Endothelial cell (in vitro differentiated cells): ENCODE data around the gene SLC25A47. TPM values are rescaled to one million over a fixed set of nuclear protein-coding genes. Genes with fewer than 3 reads are reported as not detected.

Experiments used
- DNase-seq: peaks from one replicate; pipeline ENCODE4 v3.0.0; 2021; ENCODE audit warnings: low spot score
- H3K27ac Mint-ChIP-seq: one replicate; pipeline ENCODE4 v1.8.0; 2021; ENCODE audit warnings: mixed read lengths, inconsistent platforms; ENCODE audit not compliant: unreplicated experiment
- H3K27me3 Mint-ChIP-seq: one replicate; pipeline ENCODE4 v1.8.0; 2021; ENCODE audit warnings: mild to moderate bottlenecking, moderate library complexity, mixed read lengths, inconsistent platforms; ENCODE audit not compliant: unreplicated experiment
- H3K36me3 Mint-ChIP-seq: one replicate; pipeline ENCODE4 v1.8.0; 2021; ENCODE audit warnings: mild to moderate bottlenecking, low read depth, mixed read lengths, inconsistent platforms; ENCODE audit not compliant: unreplicated experiment
- H3K4me1 Mint-ChIP-seq: one replicate; pipeline ENCODE4 v1.8.0; 2021; ENCODE audit warnings: mild to moderate bottlenecking, mixed read lengths, inconsistent platforms; ENCODE audit not compliant: unreplicated experiment
- H3K4me3 Mint-ChIP-seq: one replicate; pipeline ENCODE4 v1.8.0; 2021; ENCODE audit warnings: mild to moderate bottlenecking, mixed read lengths, inconsistent platforms; ENCODE audit not compliant: unreplicated experiment
- H3K9me3 Mint-ChIP-seq: one replicate; pipeline ENCODE4 v1.8.0; 2021; ENCODE audit warnings: mixed read lengths, inconsistent platforms; ENCODE audit not compliant: unreplicated experiment
- CTCF ChIP-seq: fragments of 200-600 bp; sonication (generic); IDR thresholded peaks from one replicate; pipeline ENCODE4 v1.5.0; 2021; ENCODE audit warnings: antibody characterized with exemption; ENCODE audit not compliant: unreplicated experiment
- total RNA-seq: library from RNA; stranded (reverse); fragmentation: NEBNext Ultra II Directional; extraction: Animal tissue kit (Norgen Biotek cat#: 25700); gene quantifications from one replicate; pipeline ENCODE4 v1.2.1, GENCODE V29; 2021; ENCODE audit not compliant: unreplicated experiment

SLC25A47 gene
- total RNA-seq, 1 donor from 2014 or later: not detected

DNA sequence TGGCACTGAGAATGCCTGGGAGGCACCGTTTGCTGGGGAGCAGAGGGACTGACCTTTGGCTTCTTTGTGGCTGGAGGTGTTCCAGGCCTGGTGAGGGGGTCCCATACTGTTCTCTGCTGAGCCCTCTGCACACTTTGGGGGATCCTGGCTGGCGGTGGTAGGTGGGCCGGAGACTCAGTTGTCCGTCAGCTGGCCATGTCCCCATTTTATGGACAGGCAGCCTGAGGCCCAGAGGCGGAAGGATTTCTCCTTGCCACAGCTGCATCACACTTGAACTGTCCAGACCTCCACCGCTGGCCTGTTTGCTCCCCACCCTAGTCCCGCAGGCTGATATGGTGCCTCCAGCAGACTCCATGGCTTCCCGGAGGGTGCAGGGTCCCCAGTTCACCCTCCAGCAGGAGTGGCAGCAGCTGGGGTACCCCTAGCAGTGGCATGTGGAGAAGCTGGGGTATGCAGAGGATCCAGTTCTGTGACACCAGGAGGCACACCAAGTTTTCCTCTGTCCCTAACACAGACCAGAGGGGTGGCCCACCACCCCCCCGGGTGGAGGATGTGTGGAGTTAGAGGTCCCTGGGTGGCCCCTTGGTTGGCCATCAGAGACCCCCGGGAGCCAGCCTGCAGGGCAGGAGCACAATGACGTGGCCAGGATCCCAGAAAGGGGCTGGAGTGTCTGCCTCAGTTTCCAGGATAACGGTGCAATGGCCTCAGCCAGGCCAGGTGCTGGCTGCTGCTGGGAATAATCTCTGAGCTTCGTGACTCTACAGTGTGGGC lies 31.6 kb upstream of the SLC25A47 start:
- H3K4me1 Mint-ChIP-seq: peaks cover 3% of the 10 kb centered on the region
- peaks cover 5% of the 10 kb centered on the region for H3K36me3 Mint-ChIP-seq
- no peak for TF ChIP-seq CTCF
- H3K4me3 Mint-ChIP-seq: no peak overlapping the region
- H3K9me3 Mint-ChIP-seq: no peaks in the 10 kb centered on the region
- H3K27ac Mint-ChIP-seq: peak overlapping the region; percentile 30
- H3K27me3 Mint-ChIP-seq: peaks cover 12% of the 10 kb centered on the region
- DNase-seq: no peak

DNA sequence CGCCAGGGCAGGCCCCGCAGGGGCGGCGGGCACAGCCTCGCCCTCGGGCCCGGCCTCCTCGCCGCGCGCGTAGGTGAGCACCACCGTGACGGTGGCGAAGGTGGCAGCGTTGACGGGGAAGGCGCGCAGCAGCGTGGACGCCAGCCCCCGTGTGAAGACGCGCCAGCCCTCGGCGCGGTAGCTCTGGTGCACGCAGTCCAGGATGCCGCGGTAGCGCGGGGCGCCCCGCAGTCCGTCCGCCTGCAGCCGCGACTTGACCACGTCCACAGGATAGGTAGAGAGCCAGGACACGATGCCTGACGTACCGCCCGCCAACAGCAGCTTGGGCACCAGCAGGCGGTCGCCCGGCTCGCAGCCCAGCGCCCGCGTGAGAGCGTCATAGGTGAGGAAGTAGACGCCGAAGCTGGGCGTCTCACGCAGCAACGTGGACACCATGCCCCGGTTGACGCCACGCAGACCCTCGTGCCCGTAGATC lies 30.8 kb upstream of the SLC25A47 start:
- Mint-ChIP-seq H3K36me3 (peaks cover 8% of the 10 kb centered on the region), H3K27me3 (peaks cover 12% of the 10 kb centered on the region), H3K27ac (no peak overlapping the region), H3K4me3 (no peak overlapping the region), H3K4me1 (peaks cover 3% of the 10 kb centered on the region), H3K9me3 (no peaks in the 10 kb centered on the region)
- TF ChIP-seq CTCF: no peak
- no peak for DNase-seq

- no peaks in the 10 kb centered on the region for H3K9me3 Mint-ChIP-seq
- H3K36me3 Mint-ChIP-seq: peaks cover 8% of the 10 kb centered on the region
- no peak for DNase-seq
- no peak overlapping the region for H3K4me3 Mint-ChIP-seq
- peaks cover 11% of the 10 kb centered on the region for H3K27me3 Mint-ChIP-seq
- H3K27ac Mint-ChIP-seq: no peak overlapping the region
- H3K4me1 Mint-ChIP-seq: peaks cover 3% of the 10 kb centered on the region
- TF ChIP-seq CTCF: no peak
These were observed 30.2 kb upstream of the SLC25A47 start for GRCh38 chr14:100292776-100293461.

DNA sequence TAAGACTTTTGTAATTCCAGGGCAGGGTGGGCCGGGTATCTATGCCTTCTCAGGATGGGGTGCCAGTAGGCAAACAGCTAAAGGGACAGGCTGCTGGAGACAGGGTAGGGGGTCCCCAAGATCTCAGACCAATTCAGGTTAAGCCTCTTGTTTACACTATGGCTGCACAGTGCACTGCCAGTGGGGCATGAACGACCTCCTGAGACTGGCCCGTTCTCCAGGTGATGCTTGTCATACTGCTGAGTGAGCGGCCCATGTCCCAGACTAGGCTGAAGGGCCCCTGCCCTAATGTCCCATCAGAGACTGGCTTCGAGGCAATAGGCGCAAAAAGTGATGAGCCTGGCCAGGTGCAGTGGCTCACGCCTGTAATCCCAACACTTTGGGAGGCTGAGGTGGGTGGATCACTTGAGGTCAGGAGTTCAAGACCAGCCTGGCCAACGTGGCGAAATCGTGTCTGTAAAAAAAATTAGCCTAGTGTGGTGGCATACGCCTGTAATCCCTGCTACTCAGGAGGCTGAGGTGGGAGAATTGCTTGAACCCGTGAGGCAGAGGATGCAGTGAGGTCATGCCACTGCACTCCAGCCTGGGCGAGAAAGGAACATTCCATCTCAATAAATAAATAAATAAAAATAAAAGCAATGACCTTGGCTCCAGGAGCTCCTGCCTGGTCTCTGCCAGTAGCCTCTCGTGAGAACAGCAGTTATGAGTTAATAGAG lies 29.5 kb upstream of the SLC25A47 start:
- H3K27ac Mint-ChIP-seq: no peak overlapping the region
- H3K36me3 Mint-ChIP-seq: peaks cover 7% of the 10 kb centered on the region

More for the DNA sequence above, 29.5 kb upstream of the SLC25A47 start:
- H3K4me3 Mint-ChIP-seq: no peak overlapping the region
- no peaks in the 10 kb centered on the region for H3K9me3 Mint-ChIP-seq
- H3K27me3 Mint-ChIP-seq: peaks cover 11% of the 10 kb centered on the region
- peaks cover 3% of the 10 kb centered on the region for H3K4me1 Mint-ChIP-seq
- DNase-seq: no peak
- no peak for TF ChIP-seq CTCF
